ENCODE results near the gene GDNF. TPM values are rescaled to one million over a fixed set of nuclear protein-coding genes. Genes with fewer than 3 reads are reported as not detected.

Gene GDNF
- total RNA-seq, 2 donors from 2014 or later, result 0.82 to 1.6 TPM

DNA sequence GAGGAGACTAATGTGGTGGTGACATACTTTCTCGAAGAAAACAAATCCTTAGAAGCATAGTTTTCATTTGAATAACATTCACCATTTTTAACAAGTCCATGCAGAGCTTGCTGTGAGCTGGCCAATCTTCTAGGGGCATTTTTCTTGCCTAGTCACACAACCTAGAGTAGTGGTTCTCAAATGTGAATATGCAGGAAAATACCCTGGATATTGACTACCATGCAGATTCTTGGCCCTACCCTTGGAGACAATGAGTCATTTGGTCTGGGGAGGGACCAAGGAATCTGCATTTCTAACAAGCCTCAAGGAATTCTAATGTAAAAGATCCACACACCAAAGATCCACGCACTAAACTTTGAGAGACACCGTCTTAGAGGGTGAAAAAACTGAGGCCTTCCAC lies 23.5 kb downstream of the GDNF start:
- Histone ChIP-seq H3K9ac (ENCODE audit: low read depth in 2 of 2, low read length in 2 of 2) (no peak overlapping the region), H3K4me1 (no peaks in the 10 kb centered on the region), H3K36me3 (no peaks in the 10 kb centered on the region), H3K27ac (no peak overlapping the region), H3K27me3 (no peaks in the 10 kb centered on the region), H3K9me3 (no peaks in the 10 kb centered on the region), H3K4me3 (no peak overlapping the region)
- intact Hi-C loops (cut with DNase I), result no loop called here
- TF ChIP-seq, protein P1, sequence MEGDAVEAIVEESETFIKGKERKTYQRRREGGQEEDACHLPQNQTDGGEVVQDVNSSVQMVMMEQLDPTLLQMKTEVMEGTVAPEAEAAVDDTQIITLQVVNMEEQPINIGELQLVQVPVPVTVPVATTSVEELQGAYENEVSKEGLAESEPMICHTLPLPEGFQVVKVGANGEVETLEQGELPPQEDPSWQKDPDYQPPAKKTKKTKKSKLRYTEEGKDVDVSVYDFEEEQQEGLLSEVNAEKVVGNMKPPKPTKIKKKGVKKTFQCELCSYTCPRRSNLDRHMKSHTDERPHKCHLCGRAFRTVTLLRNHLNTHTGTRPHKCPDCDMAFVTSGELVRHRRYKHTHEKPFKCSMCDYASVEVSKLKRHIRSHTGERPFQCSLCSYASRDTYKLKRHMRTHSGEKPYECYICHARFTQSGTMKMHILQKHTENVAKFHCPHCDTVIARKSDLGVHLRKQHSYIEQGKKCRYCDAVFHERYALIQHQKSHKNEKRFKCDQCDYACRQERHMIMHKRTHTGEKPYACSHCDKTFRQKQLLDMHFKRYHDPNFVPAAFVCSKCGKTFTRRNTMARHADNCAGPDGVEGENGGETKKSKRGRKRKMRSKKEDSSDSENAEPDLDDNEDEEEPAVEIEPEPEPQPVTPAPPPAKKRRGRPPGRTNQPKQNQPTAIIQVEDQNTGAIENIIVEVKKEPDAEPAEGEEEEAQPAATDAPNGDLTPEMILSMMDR (IDR thresholded peaks at IDR 0.05), result no peak
- no peak for DNase-seq

- TF ChIP-seq, protein P1 (IDR thresholded peaks at IDR 0.05), result no peak
- H3K9me3 ChIP-seq, result no peaks in the 10 kb centered on the region
- intact Hi-C loops (cut with DNase I), result no loop called here
- no peaks in the 10 kb centered on the region for H3K27me3 ChIP-seq
- H3K4me3 ChIP-seq, result no peak overlapping the region
- no peaks in the 10 kb centered on the region for H3K4me1 ChIP-seq
- no peak overlapping the region for H3K9ac ChIP-seq (ENCODE audit: low read depth in 2 of 2, low read length in 2 of 2)
- H3K27ac ChIP-seq, result no peak overlapping the region
- H3K36me3 ChIP-seq, result no peaks in the 10 kb centered on the region
- no peak for DNase-seq
Observed at GRCh38 chr5:37815913-37816312, 23.9 kb downstream of the GDNF start.

GRCh38 chr5:37814699-37815098 lies 25.1 kb downstream of the GDNF start:
- intact Hi-C loops (cut with DNase I), result no loop called here
- Histone ChIP-seq H3K27ac (no peak overlapping the region), H3K4me3 (no peak overlapping the region), H3K4me1 (no peaks in the 10 kb centered on the region), H3K9me3 (no peaks in the 10 kb centered on the region), H3K9ac (ENCODE audit: low read depth in 2 of 2, low read length in 2 of 2) (no peak overlapping the region), H3K27me3 (no peaks in the 10 kb centered on the region), H3K36me3 (no peaks in the 10 kb centered on the region)
- TF ChIP-seq, protein P1 (IDR thresholded peaks at IDR 0.05), result no peak
- DNase-seq, result no peak

- TF ChIP-seq, protein P1 (IDR thresholded peaks at IDR 0.05), result no peak
- intact Hi-C loops (cut with DNase I), result no loop called here
- H3K4me3 ChIP-seq, result no peak overlapping the region
- no peak for DNase-seq
- H3K9me3 ChIP-seq, result no peaks in the 10 kb centered on the region
- H3K9ac ChIP-seq (ENCODE audit: low read depth in 2 of 2, low read length in 2 of 2), result no peak overlapping the region
- H3K27ac ChIP-seq, result no peak overlapping the region
- no peaks in the 10 kb centered on the region for H3K4me1 ChIP-seq
- no peaks in the 10 kb centered on the region for H3K27me3 ChIP-seq
- no peaks in the 10 kb centered on the region for H3K36me3 ChIP-seq
Observed at GRCh38 chr5:37812365-37812764, 27.5 kb downstream of the GDNF start.

GRCh38 chr5:37811866-37812265 lies 28.0 kb downstream of the GDNF start:
- intact Hi-C loops (cut with DNase I), result no loop called here
- no peak overlapping the region for H3K4me3 ChIP-seq
- H3K27ac ChIP-seq, result no peak overlapping the region
- H3K9ac ChIP-seq (ENCODE audit: low read depth in 2 of 2, low read length in 2 of 2), result no peak overlapping the region
- TF ChIP-seq, protein P1 (IDR thresholded peaks at IDR 0.05), result no peak
- H3K4me1 ChIP-seq, result no peaks in the 10 kb centered on the region
- H3K9me3 ChIP-seq, result no peaks in the 10 kb centered on the region
- DNase-seq, result no peak
- no peaks in the 10 kb centered on the region for H3K27me3 ChIP-seq
- no peaks in the 10 kb centered on the region for H3K36me3 ChIP-seq

DNA sequence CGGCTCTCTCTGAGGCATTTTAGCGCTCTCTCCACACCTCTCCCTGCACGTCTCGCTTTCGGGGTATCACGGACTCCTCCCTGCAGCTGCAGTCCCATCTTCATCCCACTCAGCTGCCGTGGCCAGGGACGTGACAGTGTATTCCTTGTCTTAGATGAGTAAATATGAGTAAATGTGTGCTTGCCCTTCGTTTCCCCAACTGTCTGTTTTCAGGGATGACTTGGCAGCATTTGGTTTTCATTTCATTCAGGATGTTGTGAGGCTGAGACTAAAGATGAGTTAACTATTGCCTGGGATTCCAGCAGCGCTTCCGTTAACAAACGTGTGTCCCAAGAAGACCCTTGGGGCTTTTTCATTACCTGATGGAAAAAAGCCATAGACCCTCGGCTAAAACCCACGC lies 29.5 kb downstream of the GDNF start:
- Histone ChIP-seq H3K36me3 (no peaks in the 10 kb centered on the region), H3K4me1 (no peaks in the 10 kb centered on the region), H3K27ac (no peak overlapping the region), H3K27me3 (no peaks in the 10 kb centered on the region), H3K9me3 (no peaks in the 10 kb centered on the region), H3K4me3 (no peak overlapping the region), H3K9ac (ENCODE audit: low read depth in 2 of 2, low read length in 2 of 2) (no peak overlapping the region)
- intact Hi-C loops (cut with DNase I), result no loop called here
- no peak for DNase-seq
- TF ChIP-seq, protein P1 (IDR thresholded peaks at IDR 0.05), result no peak

All from colonic mucosa (tissue), 4 donors.